Brain microvascular endothelial cell (primary cell): ENCODE results near the gene SF3B3.
"Not testable (repeated sequence)": the region's sequence is repeated elsewhere in the genome, so short reads cannot be mapped to it uniquely, and the experiment has no call there.

Experiments used
- DNase-seq: peaks from one replicate; pipeline ENCODE4 v3.0.0-alpha.2; 2020
- H3K27ac ChIP-seq: fragments of 250-450 bp; sonication (Bioruptor Pico); 2 replicates; pipeline ENCODE4 v1.5.1; 2020; ENCODE audit warnings: mild to moderate bottlenecking, moderate library complexity
- H3K27me3 ChIP-seq: fragments of 250-450 bp; sonication (Bioruptor Pico); replicated peaks from 2 replicates; pipeline ENCODE4 v1.5.1; 2020; ENCODE audit warnings: mild to moderate bottlenecking
- H3K36me3 ChIP-seq: fragments of 250-450 bp; sonication (Bioruptor Pico); replicated peaks from 2 replicates; pipeline ENCODE4 v1.5.1; 2020; ENCODE audit warnings: mild to moderate bottlenecking
- H3K4me3 ChIP-seq: 2 replicates; pipeline ENCODE4 v1.5.1; 2011; ENCODE audit warnings: low read depth, mild to moderate bottlenecking, control low read depth, low read length, moderate library complexity
- CTCF ChIP-seq: IDR thresholded peaks from 2 replicates; pipeline ENCODE4 v1.5.1; 2011; ENCODE audit warnings: low read depth, mild to moderate bottlenecking, moderate library complexity, low read length, control low read depth, inconsistent platforms; ENCODE audit errors: missing control alignments
- in situ Hi-C: cut with HindIII; loops from 2 replicates; pipeline ENCODE4 v1.10.0; 2017; ENCODE audit warnings: low sequenced_read_pairs, low pct_ligation_motif_present

SF3B3 gene

GRCh38 chr16:70520612-70521297, 2.9 kb upstream of the SF3B3 start:
- Histone ChIP-seq H3K27ac (peak overlapping the region; percentile 28), H3K4me3 (no peak overlapping the region), H3K36me3 (peaks cover 6% of the 10 kb centered on the region), H3K27me3 (no peaks in the 10 kb centered on the region)
- peak; percentile 52 for DNase-seq
- in situ Hi-C loops = no loop called here
- TF ChIP-seq CTCF = no peak

GRCh38 chr16:70522216-70523075, 1.2 kb upstream of the SF3B3 start:
- TF ChIP-seq CTCF = no peak
- Histone ChIP-seq H3K36me3 (peaks cover 3% of the 10 kb centered on the region), H3K27me3 (no peaks in the 10 kb centered on the region), H3K4me3 (peak overlapping the region; percentile 93), H3K27ac (peak overlapping the region; percentile 79)
- DNase-seq = no peak
- in situ Hi-C loops = no loop called here

- peak within 1 kb of the TSS; percentile 93 for H3K4me3 ChIP-seq
- peak within 1 kb of the TSS; percentile 79 for H3K27ac ChIP-seq
- H3K36me3 ChIP-seq = peaks cover 3% of the 10 kb centered on the region
- no peaks in the 10 kb centered on the region for H3K27me3 ChIP-seq
- in situ Hi-C loops = no loop called here
- DNase-seq = peak; percentile 74
- TF ChIP-seq CTCF = no peak
Measured at GRCh38 chr16:70523076-70523742, 407 bp upstream of the SF3B3 start, which contains the start of gene COG4. COG4 (minus strand) TSS chr16:70523554; CDS start chr16:70523543, 11 bp downstream.

- peak; percentile 13 for DNase-seq
- H3K27me3 ChIP-seq, in situ Hi-C loops: not testable (repeated sequence)
- Histone ChIP-seq H3K27ac (peak overlapping the region; percentile 79), H3K36me3 (peaks cover 10% of the 10 kb centered on the region), H3K4me3 (peak overlapping the region; percentile 93)
Measured at GRCh38 chr16:70524399-70524825, 796 bp downstream of the SF3B3 start.

- no peaks in the 10 kb centered on the region for H3K27me3 ChIP-seq
- DNase-seq = no peak
- peak overlapping the region; percentile 6 for H3K4me3 ChIP-seq
- in situ Hi-C loops = no loop called here
- no peak overlapping the region for H3K27ac ChIP-seq
- TF ChIP-seq CTCF = no peak
- H3K36me3 ChIP-seq = peaks cover 26% of the 10 kb centered on the region
Measured at GRCh38 chr16:70526403-70526802, 2.8 kb downstream of the SF3B3 start.
